CD4-positive, alpha-beta T cell (primary cell): ENCODE measurements around the gene POLQ. TPM values are rescaled to one million over a fixed set of nuclear protein-coding genes. Genes with fewer than 3 reads are reported as not detected.
A peak's percentile ranks its signal among the peaks of the same experiment; 100 is the strongest.

Experiments used
- ATAC-seq: fragments of 200-7000 bp; cut with Tn5 transposase; one replicate; pipeline ENCODE4 v1.10.0; 2022; ENCODE audit warnings: mild to moderate bottlenecking; ENCODE audit not compliant: poor library complexity
- CTCF ChIA-PET: fragments of 350-600 bp; sonication (Branson Sonifier 250); formaldehyde crosslinking; loops from one replicate; lab custom pipeline; 2021; ENCODE audit warnings: antibody characterized with exemption, inconsistent platforms; lab: Charles Lee
- POLR2A ChIA-PET: fragments of 350-600 bp; sonication (Branson Sonifier 250); formaldehyde crosslinking; loops from one replicate; lab custom pipeline; 2021; ENCODE audit warnings: antibody characterized with exemption, inconsistent platforms; lab: Charles Lee
- DNase-seq, 14 experiments: peaks; one replicate each; pipeline ENCODE4 v3.0.0-alpha.2; 2013 to 2020; ENCODE audit warnings: mixed read lengths in 2 of 14
- H3K27ac ChIP-seq, 2 donors: one replicate each; pipeline versions ENCODE4 v1.5.1 to v1.7.0; 2013; ENCODE audit warnings: low read length in 2 of 2, low read depth in 1 of 2, mild to moderate bottlenecking in 1 of 2
- H3K27me3 ChIP-seq, 2 experiments: 1 replicate in 1 of 2; 2 replicates in 1 of 2; pipeline versions ENCODE4 v1.6.1 to v1.7.0; 2013; ENCODE audit warnings: low read length in 2 of 2, control low read depth in 1 of 2, mild to moderate bottlenecking in 1 of 2, moderate library complexity in 1 of 2; ENCODE audit not compliant: insufficient read depth in 2 of 2, control insufficient read depth in 1 of 2
- H3K36me3 ChIP-seq: one replicate; pipeline ENCODE4 v1.6.1; 2013; ENCODE audit warnings: low read length, control low read depth; ENCODE audit not compliant: insufficient read depth
- H3K4me1 ChIP-seq: one replicate; pipeline ENCODE4 v1.6.1; 2013; ENCODE audit warnings: low read length, control low read depth; ENCODE audit not compliant: insufficient read depth
- H3K4me3 ChIP-seq: one replicate; pipeline ENCODE4 v1.5.1; 2013; ENCODE audit warnings: mild to moderate bottlenecking, low read length, moderate library complexity
- H3K9me3 ChIP-seq, 2 experiments: 1 replicate in 1 of 2; 2 replicates in 1 of 2; pipeline versions ENCODE4 v1.6.1 to v1.7.0; 2013; ENCODE audit warnings: low read length in 2 of 2, mild to moderate bottlenecking in 2 of 2, control low read depth in 1 of 2, moderate library complexity in 1 of 2; ENCODE audit not compliant: control insufficient read depth in 1 of 2, insufficient read depth in 1 of 2
- H3K27ac Mint-ChIP-seq: one replicate; pipeline ENCODE4 v1.8.0; 2020; ENCODE audit warnings: mixed read lengths
- H3K27me3 Mint-ChIP-seq: one replicate; pipeline ENCODE4 v1.8.0; 2021; ENCODE audit warnings: mixed read lengths
- H3K36me3 Mint-ChIP-seq: one replicate; pipeline ENCODE4 v1.8.0; 2021; ENCODE audit warnings: low read depth, mixed read lengths
- H3K4me1 Mint-ChIP-seq: one replicate; pipeline ENCODE4 v1.8.0; 2021; ENCODE audit warnings: low read depth, mixed read lengths
- H3K4me3 Mint-ChIP-seq: one replicate; pipeline ENCODE4 v1.8.0; 2020; ENCODE audit warnings: mild to moderate bottlenecking, mixed read lengths
- H3K9me3 Mint-ChIP-seq: one replicate; pipeline ENCODE4 v1.8.0; 2020; ENCODE audit warnings: mixed read lengths
- intact Hi-C, 2 experiments: fragments of 100-400 bp; cut with DNase I in 1 of 2; cut with micrococcal nuclease in 1 of 2; formaldehyde crosslinking; loops; one replicate each; pipeline versions ENCODE4 v1.15.1 to v1.9.0; 2023 to 2025; cut with DNase I, micrococcal nuclease
- total RNA-seq, 174 experiments: library from RNA in 2 of 174; stranded (reverse) in 2 of 174; gene quantifications; one replicate each; pipeline ENCODE4 v1.2.3 and lab custom pipeline; 2021 to 2026
- TF ChIP-seq, protein P1 (sequence below): fragments of 200-600 bp; IDR thresholded peaks from one replicate; pipeline ENCODE4 v1.8.0; 2022; ENCODE audit warnings: antibody characterized with exemption, mild to moderate bottlenecking

The POLQ gene
- total RNA-seq, 2 experiments from 2014 or later = 0.17 to 0.30 TPM

DNA sequence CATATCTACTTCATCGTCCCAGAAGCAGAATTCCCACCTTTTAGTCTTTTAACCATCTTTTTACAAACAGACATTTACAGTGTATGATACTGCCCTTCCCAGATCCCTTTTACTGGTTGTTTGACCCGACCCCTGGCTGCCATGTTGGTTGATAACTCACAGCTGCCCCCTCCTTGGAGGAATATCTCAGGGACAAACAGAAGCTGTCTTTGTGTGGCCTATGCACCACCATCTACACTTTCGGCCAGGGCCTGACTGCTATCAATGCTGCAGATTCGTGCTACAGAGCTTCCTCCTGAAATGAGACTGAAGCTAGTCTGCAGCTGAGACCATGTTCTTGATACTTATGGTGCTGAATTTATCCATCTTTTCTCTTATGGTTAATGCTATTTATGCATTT, 6.6 kb upstream of the POLQ start:
- intact Hi-C loops = no loop called here
- Histone ChIP-seq H3K27ac (no peak overlapping the region), H3K4me3 (no peak overlapping the region), H3K9me3 (no peaks in the 10 kb centered on the region), H3K27me3 (no peaks in the 10 kb centered on the region), H3K36me3 (no peaks in the 10 kb centered on the region), H3K4me1 (no peaks in the 10 kb centered on the region)
- H3K27ac Mint-ChIP-seq = no peak overlapping the region
- no peaks in the 10 kb centered on the region for H3K9me3 Mint-ChIP-seq
- DNase-seq (no peak), ATAC-seq (no peak)
- no peaks in the 10 kb centered on the region for H3K4me1 Mint-ChIP-seq
- no peaks in the 10 kb centered on the region for H3K36me3 Mint-ChIP-seq
- TF ChIP-seq, protein P1, sequence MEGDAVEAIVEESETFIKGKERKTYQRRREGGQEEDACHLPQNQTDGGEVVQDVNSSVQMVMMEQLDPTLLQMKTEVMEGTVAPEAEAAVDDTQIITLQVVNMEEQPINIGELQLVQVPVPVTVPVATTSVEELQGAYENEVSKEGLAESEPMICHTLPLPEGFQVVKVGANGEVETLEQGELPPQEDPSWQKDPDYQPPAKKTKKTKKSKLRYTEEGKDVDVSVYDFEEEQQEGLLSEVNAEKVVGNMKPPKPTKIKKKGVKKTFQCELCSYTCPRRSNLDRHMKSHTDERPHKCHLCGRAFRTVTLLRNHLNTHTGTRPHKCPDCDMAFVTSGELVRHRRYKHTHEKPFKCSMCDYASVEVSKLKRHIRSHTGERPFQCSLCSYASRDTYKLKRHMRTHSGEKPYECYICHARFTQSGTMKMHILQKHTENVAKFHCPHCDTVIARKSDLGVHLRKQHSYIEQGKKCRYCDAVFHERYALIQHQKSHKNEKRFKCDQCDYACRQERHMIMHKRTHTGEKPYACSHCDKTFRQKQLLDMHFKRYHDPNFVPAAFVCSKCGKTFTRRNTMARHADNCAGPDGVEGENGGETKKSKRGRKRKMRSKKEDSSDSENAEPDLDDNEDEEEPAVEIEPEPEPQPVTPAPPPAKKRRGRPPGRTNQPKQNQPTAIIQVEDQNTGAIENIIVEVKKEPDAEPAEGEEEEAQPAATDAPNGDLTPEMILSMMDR = no peak
- POLR2A ChIA-PET = no interaction called here
- CTCF ChIA-PET = no interaction called here
- H3K4me3 Mint-ChIP-seq = no peak overlapping the region
- H3K27me3 Mint-ChIP-seq = no peaks in the 10 kb centered on the region

GRCh38 chr3:121545049-121545573, 677 bp downstream of the POLQ start:
- peaks cover 14% of the 10 kb centered on the region for H3K4me1 Mint-ChIP-seq
- ChIA-PET POLR2A (interaction anchor here (0.6 to 2.1 kb wide), 8 partner anchors 15 to 1657 kb away, joined by 3 to 10 read pairs (median 3); partner anchors contain the start of genes FAM162A, HCLS1, PARP14 and SEC22A), CTCF (interaction anchor here (1.7 kb wide), 1 partner anchor 839 kb away, joined by 7 read pairs; the partner anchor contains the start of gene FAM162A)
- TF ChIP-seq, protein P1 = no peak
- H3K4me3 ChIP-seq = peak overlapping the region; percentile 66
- no peaks in the 10 kb centered on the region for H3K9me3 ChIP-seq
- peak in 1 of 14 experiments; percentile 3 for DNase-seq
- H3K4me1 ChIP-seq = peaks cover 8% of the 10 kb centered on the region
- ATAC-seq = no peak
- H3K4me3 Mint-ChIP-seq = peak overlapping the region; percentile 83
- no peaks in the 10 kb centered on the region for H3K36me3 ChIP-seq
- no peaks in the 10 kb centered on the region for H3K27me3 Mint-ChIP-seq
- H3K9me3 Mint-ChIP-seq = no peaks in the 10 kb centered on the region
- no peak overlapping the region for H3K27ac Mint-ChIP-seq
- H3K27ac ChIP-seq = no peak overlapping the region
- peaks cover 4% of the 10 kb centered on the region for H3K36me3 Mint-ChIP-seq
- intact Hi-C loops = loop anchor here (5.0 to 10.0 kb wide), 15 partner anchors 117 to 1942 kb away; partner anchors contain the start of genes DTX3L (in 2 of the 2), HCLS1 (in 2 of the 2), PARP9 (in 2 of the 2) and FAM162A (in 1 of the 2)
- H3K27me3 ChIP-seq = no peaks in the 10 kb centered on the region

DNA sequence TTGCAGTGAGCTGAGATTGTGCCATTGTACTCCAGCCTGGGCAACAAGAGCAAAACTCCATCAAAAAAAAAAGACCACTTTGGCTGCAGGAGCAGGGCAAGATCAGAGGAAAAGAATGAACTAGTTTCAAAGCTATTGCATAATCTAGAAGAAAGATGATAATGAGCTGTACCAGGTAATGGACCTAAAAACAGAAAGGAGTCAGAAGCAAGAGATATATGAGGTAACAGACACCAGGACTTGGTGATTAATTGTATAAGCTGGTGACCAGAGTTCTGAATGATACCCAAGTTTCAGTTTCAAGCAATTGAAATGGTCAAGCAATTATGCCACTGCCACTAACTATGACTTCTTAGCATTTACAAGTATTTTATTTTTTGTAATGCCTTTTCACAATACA, 2.9 kb downstream of the POLQ start:
- Histone ChIP-seq H3K4me1 (peaks cover 8% of the 10 kb centered on the region), H3K9me3 (no peaks in the 10 kb centered on the region), H3K36me3 (no peaks in the 10 kb centered on the region), H3K27ac (no peak overlapping the region), H3K27me3 (no peaks in the 10 kb centered on the region), H3K4me3 (no peak overlapping the region)
- Mint-ChIP-seq H3K27ac (no peak overlapping the region), H3K4me1 (peaks cover 14% of the 10 kb centered on the region), H3K27me3 (no peaks in the 10 kb centered on the region), H3K4me3 (no peak overlapping the region), H3K9me3 (no peaks in the 10 kb centered on the region), H3K36me3 (peaks cover 4% of the 10 kb centered on the region)
- ChIA-PET CTCF (interaction anchor here (0.8 kb wide), 1 partner anchor 757 kb away, joined by 3 read pairs; no protein-coding TSS in a partner anchor), POLR2A (no interaction called here)
- DNase-seq (no peak), ATAC-seq (no peak)
- TF ChIP-seq, protein P1 = no peak
- intact Hi-C loops = loop anchor here (5.0 to 10.0 kb wide), 7 partner anchors 109 to 1659 kb away; partner anchors contain the start of genes DTX3L (in 1 of the 2), HCLS1 (in 1 of the 2), HSPBAP1 (in 1 of the 2) and NDUFB4 (in 1 of the 2)
